ENCODE measurements around the gene ADGRF1. TPM values are rescaled to one million over a fixed set of nuclear protein-coding genes. Genes with fewer than 3 reads are reported as not detected.

Gene ADGRF1
- polyA plus RNA-seq, 4 donors: 0.86 to 58.5 (median 51.7) TPM

- DNase-seq (ENCODE audit: low read depth in 4 of 4, low spot score in 3 of 4): no peak
These were observed 52.7 kb downstream of the ADGRF1 start for GRCh38 chr6:46989398-46989797.

GRCh38 chr6:46985943-46986342 lies 56.2 kb downstream of the ADGRF1 start:
- no peak for DNase-seq (ENCODE audit: low read depth in 4 of 4, low spot score in 3 of 4)

DNA sequence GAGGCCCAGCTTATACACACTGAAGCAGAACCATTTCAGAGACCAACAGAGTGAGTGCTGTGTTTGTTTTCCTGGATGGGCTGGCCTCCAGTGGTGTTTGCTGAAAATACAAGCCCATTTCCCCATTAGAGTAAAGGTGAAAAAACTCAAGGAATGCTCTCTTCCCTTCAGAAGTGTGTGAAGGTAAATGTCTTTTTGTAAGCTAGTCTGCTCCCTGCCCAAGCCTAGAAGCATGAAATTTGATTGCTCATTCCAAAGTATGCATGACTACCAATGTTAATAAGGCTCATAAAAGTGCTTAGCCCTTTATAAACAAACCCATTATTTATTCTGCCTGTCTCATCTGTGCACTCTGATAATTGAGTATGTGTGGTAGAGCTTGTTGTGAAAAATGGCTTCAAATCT lies 59.1 kb downstream of the ADGRF1 start:
- no peak for DNase-seq (ENCODE audit: low read depth in 4 of 4, low spot score in 3 of 4)

DNA sequence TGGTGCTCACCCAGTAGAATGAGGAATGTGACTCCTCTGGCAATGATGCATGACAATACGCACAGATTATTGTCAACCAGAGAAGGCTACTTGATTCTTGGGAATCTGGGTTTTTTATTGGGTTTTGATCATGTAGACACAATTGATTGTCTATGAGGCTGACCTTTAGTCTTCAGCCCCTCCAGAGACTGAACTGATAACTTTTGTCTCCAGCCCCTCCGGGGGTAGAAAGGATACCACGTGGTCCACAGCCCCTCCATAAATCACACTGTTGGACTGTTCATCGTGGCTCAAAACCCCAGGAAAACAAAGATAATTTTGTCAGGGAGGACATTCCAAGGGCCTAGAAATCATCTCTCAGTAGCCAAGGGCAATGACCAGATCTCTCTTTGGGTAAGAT lies 62.9 kb downstream of the ADGRF1 start:
- no peak for DNase-seq (ENCODE audit: low read depth in 4 of 4, low spot score in 3 of 4)

DNA sequence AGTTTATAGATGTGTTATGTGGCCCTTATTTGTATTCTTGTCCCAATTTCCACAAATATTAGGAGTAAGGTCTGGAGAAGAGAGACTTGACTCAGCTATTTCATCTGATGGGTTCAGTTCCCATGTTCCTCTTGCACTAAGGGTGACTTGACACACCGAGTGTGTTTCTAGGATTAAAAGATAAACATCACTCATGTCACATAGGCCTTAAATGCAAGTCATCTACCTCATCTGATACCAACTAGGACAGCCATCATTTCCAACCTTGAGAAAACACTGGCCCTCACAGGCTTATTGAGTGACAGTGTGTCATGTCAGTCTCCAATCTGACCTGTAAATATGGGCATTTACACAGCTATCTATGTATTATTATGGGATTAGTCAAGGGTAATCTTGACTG lies 67.3 kb downstream of the ADGRF1 start:
- DNase-seq (ENCODE audit: low read depth in 4 of 4, low spot score in 3 of 4): no peak

DNA sequence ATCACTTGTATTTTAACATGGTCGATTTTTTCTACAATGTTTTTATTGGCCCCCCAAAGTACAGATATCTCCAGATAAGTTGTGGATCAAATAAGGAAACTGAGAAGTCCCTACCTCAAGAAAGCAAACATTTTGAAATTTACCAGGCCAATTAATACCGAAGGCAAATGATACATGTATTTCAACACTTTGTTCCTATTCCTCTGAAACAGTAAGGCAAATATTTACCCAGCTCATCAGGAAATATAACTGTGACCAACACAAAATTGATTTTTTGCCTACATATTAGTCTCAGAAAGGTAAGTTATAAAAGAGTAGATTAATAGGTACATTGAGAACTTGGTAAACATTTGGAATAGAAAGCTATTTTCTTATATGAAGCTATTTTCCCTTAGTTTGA lies 69.1 kb downstream of the ADGRF1 start:
- no peak for DNase-seq (ENCODE audit: low read depth in 4 of 4, low spot score in 3 of 4)

GRCh38 chr6:46972531-46972930 lies 69.6 kb downstream of the ADGRF1 start:
- no peak for DNase-seq (ENCODE audit: low read depth in 4 of 4, low spot score in 3 of 4)

DNA sequence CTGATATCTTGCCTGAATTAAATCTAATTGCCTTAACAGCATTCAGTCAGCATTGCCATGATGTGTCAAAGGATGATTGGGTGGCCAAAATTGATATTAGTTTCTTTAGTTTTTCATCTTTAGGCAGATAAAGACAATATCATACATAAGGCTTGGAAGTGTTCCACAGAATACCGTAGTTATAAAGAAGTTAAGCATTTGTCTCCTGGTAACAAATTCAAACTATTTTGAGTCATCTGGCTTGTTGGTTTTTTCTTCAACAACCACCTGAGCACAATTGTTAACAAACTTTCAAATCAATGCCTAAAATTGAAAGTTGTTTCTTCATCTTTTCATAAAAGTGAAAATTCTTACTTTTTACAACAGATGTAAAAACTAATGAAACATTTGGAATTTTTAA lies 72.9 kb downstream of the ADGRF1 start:
- no peak for DNase-seq (ENCODE audit: low read depth in 4 of 4, low spot score in 3 of 4)

DNA sequence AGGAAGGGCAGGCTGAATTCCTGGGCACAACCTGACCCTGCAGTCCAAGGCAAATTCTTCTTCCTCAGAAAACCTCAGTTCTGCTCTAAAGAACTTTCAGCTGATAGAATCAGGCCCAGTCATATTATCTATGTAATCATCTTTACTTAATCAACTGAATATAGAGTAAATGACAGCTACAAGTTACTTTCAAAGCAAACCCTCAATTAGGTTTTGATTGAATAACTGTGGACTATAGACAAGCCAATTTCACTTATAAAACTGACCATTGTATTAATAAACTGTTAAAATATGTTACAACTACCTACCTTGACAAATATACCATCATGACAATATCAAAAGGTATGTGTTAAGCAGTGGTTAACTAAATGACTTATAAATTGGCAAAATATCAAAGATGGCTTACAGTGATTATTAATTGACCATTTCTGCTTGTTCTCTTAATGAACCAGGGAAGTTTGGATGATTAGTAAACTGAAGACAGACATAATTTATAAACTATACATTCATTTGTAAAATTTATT lies 74.2 kb downstream of the ADGRF1 start:
- no peak for DNase-seq (ENCODE audit: low read depth in 4 of 4, low spot score in 3 of 4)

GRCh38 chr6:46964716-46965519 lies 77.2 kb downstream of the ADGRF1 start:
- DNase-seq (ENCODE audit: low read depth in 4 of 4, low spot score in 3 of 4): no peak

GRCh38 chr6:46963626-46964025 lies 78.5 kb downstream of the ADGRF1 start:
- no peak for DNase-seq (ENCODE audit: low read depth in 4 of 4, low spot score in 3 of 4)

GRCh38 chr6:46963039-46963438 lies 79.1 kb downstream of the ADGRF1 start:
- DNase-seq (ENCODE audit: low read depth in 4 of 4, low spot score in 3 of 4): no peak

- no peak for DNase-seq (ENCODE audit: low read depth in 4 of 4, low spot score in 3 of 4)
These were observed 80.4 kb downstream of the ADGRF1 start for GRCh38 chr6:46961711-46962110.

DNA sequence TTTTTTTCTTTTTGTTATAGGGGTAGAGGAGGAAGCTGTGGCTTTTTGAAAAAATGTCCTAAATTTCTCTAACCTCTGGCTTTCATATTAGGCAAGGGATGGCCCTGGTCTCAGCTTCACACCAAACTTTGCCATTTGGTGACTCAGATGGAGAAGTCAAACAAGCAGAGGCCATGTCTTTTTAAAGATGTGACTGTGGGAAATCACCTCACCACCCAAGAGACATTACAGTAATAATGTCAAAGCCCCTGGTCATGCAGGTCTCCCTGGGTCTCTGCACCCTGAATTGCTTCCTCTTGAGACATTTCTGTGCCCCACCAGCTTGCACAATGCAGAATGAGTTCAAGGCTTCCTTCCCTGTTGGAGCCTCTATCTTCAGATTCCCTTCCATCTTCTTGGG lies 80.9 kb downstream of the ADGRF1 start:
- no peak for DNase-seq (ENCODE audit: low read depth in 4 of 4, low spot score in 3 of 4)

- DNase-seq (ENCODE audit: low read depth in 4 of 4, low spot score in 3 of 4): no peak
These were observed 82.7 kb downstream of the ADGRF1 start for GRCh38 chr6:46959419-46959818.

DNA sequence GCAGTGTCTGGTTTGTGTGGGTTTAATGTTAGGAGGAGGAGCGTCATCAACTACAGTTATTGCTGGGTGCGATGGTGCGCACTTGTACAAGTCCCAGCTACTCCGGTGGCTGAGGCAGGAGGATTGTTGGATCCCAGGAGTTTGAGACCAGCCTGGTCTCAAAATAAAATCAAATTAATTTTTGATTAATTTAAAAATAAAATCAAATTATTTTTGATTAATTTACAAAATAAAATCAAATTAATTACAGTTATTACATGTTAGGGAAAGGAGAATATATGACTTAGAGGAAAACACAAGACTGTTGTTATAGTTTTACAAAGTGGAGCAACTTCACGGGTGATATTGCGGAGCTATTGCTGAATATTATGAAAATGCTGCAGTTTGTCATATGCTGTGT lies 85.7 kb downstream of the ADGRF1 start:
- no peak for DNase-seq (ENCODE audit: low read depth in 4 of 4, low spot score in 3 of 4)

- DNase-seq (ENCODE audit: low read depth in 4 of 4, low spot score in 3 of 4): no peak
These were observed 87.2 kb downstream of the ADGRF1 start for GRCh38 chr6:46954837-46955451.

DNA sequence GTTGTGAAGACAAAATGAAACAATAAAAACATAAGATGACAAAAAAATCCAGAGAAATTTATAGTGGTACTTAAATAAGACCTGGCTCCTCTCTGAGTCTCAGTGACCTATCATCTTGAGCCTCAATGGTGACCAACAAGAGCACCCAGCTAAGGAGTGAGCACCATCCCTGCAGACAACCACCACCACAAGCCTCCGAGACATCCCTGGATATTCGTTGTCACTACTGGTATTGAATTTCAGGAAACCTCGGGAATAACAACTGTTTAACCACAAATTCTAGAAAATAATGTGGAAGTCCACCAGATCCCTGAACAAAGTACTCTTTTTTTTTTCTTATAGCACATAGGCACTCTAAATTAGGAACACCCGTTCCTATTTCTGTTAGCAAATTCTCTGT lies 88.2 kb downstream of the ADGRF1 start:
- no peak for DNase-seq (ENCODE audit: low read depth in 4 of 4, low spot score in 3 of 4)

GRCh38 chr6:46949632-46950280 lies 92.4 kb downstream of the ADGRF1 start:
- DNase-seq (ENCODE audit: low read depth in 4 of 4, low spot score in 3 of 4): no peak

- DNase-seq (ENCODE audit: low read depth in 4 of 4, low spot score in 3 of 4): no peak
These were observed 93.4 kb downstream of the ADGRF1 start for GRCh38 chr6:46948699-46949098.

Measured in left renal pelvis (tissue), 4 donors.